Measurements from ENCODE around the gene MRPL24.

The MRPL24 gene

GRCh38 chr1:156689953-156690674 is 50.8 kb downstream of the MRPL24 start:
- peak; percentile 47 for DNase-seq

- peak; percentile 85 for DNase-seq
These were observed 51.6 kb downstream of the MRPL24 start for GRCh38 chr1:156689035-156689952.
